Neural cell (in vitro differentiated cells): Measurements from ENCODE around the gene TTC39B.

Experiments used
- RAD21 ChIP-seq: fragments of 450-650 bp; conservative IDR thresholded peaks from 2 replicates; pipeline ENCODE4 v1.6.1; 2014; ENCODE audit warnings: antibody characterized with exemption, mild to moderate bottlenecking, moderate library complexity
- TF ChIP-seq, protein P1 (sequence below): fragments of 450-650 bp; IDR thresholded peaks from 2 replicates; pipeline ENCODE4 v1.5.1; 2014; ENCODE audit warnings: antibody characterized with exemption, mild to moderate bottlenecking, moderate library complexity; ENCODE audit not compliant: poor library complexity, severe bottlenecking

DNA sequence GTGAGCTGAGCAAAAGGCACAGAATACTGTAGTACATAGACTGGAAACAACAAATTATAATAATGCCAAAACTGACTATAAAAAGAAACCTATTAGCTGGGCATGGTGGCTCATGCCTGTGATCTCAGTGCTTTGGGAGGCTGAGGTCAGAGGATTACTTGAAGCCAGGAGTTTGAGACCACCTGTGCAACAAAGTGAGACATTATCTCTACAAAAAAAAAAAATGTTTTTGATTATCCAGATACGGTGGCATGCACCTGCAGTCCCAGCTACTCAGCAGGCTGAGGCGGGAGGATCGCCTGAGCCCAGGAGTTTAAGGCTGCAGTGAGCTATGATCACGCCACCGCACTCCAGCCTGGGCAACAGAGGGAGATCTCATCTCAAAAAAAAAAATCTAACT is 175.9 kb downstream of the TTC39B start:
- TF ChIP-seq, protein P1, sequence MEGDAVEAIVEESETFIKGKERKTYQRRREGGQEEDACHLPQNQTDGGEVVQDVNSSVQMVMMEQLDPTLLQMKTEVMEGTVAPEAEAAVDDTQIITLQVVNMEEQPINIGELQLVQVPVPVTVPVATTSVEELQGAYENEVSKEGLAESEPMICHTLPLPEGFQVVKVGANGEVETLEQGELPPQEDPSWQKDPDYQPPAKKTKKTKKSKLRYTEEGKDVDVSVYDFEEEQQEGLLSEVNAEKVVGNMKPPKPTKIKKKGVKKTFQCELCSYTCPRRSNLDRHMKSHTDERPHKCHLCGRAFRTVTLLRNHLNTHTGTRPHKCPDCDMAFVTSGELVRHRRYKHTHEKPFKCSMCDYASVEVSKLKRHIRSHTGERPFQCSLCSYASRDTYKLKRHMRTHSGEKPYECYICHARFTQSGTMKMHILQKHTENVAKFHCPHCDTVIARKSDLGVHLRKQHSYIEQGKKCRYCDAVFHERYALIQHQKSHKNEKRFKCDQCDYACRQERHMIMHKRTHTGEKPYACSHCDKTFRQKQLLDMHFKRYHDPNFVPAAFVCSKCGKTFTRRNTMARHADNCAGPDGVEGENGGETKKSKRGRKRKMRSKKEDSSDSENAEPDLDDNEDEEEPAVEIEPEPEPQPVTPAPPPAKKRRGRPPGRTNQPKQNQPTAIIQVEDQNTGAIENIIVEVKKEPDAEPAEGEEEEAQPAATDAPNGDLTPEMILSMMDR: no peak
- TF ChIP-seq RAD21: no peak
